ENCODE data around the gene ITK.

Gene ITK

GRCh38 chr5:157148734-157149615 is 31.7 kb upstream of the ITK start:
- TF ChIP-seq, protein P1, sequence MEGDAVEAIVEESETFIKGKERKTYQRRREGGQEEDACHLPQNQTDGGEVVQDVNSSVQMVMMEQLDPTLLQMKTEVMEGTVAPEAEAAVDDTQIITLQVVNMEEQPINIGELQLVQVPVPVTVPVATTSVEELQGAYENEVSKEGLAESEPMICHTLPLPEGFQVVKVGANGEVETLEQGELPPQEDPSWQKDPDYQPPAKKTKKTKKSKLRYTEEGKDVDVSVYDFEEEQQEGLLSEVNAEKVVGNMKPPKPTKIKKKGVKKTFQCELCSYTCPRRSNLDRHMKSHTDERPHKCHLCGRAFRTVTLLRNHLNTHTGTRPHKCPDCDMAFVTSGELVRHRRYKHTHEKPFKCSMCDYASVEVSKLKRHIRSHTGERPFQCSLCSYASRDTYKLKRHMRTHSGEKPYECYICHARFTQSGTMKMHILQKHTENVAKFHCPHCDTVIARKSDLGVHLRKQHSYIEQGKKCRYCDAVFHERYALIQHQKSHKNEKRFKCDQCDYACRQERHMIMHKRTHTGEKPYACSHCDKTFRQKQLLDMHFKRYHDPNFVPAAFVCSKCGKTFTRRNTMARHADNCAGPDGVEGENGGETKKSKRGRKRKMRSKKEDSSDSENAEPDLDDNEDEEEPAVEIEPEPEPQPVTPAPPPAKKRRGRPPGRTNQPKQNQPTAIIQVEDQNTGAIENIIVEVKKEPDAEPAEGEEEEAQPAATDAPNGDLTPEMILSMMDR (IDR thresholded peaks at IDR 0.05; ENCODE audit: extremely low read depth, missing control alignments): peak; percentile 72
- peak; percentile 65 for DNase-seq (ENCODE audit: low spot score)

- TF ChIP-seq, protein P1 (IDR thresholded peaks at IDR 0.05; ENCODE audit: extremely low read depth, missing control alignments): no peak
- DNase-seq (ENCODE audit: low spot score): no peak
These were observed 29.6 kb upstream of the ITK start for GRCh38 chr5:157150995-157151394.

GRCh38 chr5:157155297-157155696 is 25.3 kb upstream of the ITK start:
- TF ChIP-seq, protein P1 (IDR thresholded peaks at IDR 0.05; ENCODE audit: extremely low read depth, missing control alignments): no peak
- DNase-seq (ENCODE audit: low spot score): no peak

DNA sequence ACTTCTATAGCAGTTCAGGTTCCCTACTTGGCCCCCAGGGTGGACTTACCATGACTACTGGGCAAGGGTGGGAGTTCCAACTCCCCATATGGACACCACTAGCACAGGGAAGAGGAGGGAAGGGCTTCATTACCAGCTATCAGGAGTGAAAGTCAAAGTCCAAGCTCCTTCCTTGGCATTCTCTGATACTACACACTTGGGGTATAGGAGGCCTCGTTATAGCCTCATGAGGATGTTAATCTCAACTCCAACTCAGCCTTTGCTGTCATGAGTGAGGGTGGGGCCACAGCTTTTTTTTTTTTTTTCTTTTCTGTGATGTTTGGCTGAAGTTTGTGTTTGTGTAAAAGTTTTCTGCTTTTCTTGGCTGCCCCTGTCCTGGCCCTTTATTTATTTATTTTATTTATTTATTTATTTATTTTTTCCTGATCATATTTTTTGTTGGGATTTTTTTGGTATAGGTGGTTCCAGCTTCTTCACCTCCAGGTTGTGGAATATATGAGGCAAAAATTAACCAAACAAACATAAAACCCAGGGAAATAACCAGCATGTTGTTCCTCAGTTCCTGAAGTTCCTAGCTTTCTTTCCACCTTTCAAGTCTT is 23.2 kb upstream of the ITK start:
- TF ChIP-seq, protein P1 (IDR thresholded peaks at IDR 0.05; ENCODE audit: extremely low read depth, missing control alignments): no peak
- no peak for DNase-seq (ENCODE audit: low spot score)

DNA sequence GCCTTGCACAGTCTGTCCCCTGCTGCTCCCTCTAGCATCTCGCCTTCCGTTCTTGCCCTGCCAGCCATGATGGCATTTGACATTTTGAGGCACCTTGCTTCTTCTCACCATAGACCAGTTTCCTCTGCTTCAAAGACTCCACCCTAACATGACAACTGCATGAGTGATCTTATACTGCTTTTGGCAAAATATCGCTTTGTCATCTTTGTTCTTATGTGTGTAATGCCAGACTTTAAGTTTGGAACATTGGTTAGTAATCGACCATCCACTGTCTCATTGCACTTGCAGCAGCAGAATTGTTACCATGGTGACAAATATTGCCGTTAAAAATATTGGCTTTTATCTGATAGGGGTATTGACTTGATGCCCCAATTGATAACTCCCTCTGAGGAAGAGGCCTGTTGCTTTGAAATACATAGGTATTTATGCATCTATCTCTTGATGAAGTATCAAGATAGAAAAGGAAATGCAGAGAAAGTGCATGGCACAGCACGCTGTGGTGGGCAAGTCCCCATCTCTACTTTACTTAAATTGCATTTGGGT is 21.4 kb upstream of the ITK start:
- no peak for DNase-seq (ENCODE audit: low spot score)
- TF ChIP-seq, protein P1 (IDR thresholded peaks at IDR 0.05; ENCODE audit: extremely low read depth, missing control alignments): no peak

DNA sequence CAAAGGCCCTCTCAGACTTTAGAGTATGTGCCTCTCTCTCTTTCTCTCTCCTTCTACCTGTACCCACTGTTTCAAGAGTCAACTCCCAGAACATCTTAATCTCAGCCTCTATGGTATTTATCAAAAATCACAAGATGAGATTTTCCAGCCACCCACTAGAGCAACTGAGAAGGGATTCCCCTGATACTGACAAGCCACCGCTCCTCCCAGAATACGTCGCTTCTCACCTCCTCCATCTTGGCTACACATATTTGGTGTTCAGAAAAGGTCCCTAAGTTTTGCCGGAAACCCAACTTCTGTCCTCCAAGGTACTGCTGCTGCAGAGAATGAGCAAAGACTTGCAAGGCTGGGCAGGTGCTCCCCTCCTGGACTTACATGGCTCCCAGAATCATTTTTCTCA is 20.6 kb upstream of the ITK start:
- TF ChIP-seq, protein P1 (IDR thresholded peaks at IDR 0.05; ENCODE audit: extremely low read depth, missing control alignments): no peak
- DNase-seq (ENCODE audit: low spot score): no peak

GRCh38 chr5:157161996-157162395 is 18.6 kb upstream of the ITK start:
- no peak for DNase-seq (ENCODE audit: low spot score)
- TF ChIP-seq, protein P1 (IDR thresholded peaks at IDR 0.05; ENCODE audit: extremely low read depth, missing control alignments): no peak
